Fibroblast of peridontal ligament (primary cell): Measurements from ENCODE around the gene KLHDC7B.

ENCODE experiments used
- DNase-seq: peaks from one replicate; pipeline ENCODE4 v3.0.0-alpha.2; 2010; ENCODE audit errors: extremely low read depth

The KLHDC7B gene

DNA sequence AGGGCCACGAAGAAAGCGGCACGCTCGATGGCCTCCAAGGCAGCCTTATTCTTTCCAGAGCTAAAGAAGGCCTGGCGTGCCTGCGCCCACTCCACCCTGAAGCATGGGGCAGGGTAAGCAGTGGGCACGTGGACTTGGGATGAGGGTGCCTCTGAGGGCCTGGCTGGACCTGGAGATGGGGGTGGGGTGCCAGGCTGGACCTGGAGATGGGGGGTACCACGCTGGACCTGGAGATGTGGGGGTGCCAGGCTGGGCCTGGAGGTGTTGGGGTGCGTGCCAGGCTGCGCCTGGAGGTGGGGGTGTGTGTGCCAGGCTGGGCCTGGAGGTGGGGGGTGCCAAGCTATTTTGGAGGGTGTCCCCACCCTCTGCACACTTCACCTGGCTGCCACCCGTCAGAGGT lies 27.3 kb downstream of the KLHDC7B start:
- DNase-seq = no peak

DNA sequence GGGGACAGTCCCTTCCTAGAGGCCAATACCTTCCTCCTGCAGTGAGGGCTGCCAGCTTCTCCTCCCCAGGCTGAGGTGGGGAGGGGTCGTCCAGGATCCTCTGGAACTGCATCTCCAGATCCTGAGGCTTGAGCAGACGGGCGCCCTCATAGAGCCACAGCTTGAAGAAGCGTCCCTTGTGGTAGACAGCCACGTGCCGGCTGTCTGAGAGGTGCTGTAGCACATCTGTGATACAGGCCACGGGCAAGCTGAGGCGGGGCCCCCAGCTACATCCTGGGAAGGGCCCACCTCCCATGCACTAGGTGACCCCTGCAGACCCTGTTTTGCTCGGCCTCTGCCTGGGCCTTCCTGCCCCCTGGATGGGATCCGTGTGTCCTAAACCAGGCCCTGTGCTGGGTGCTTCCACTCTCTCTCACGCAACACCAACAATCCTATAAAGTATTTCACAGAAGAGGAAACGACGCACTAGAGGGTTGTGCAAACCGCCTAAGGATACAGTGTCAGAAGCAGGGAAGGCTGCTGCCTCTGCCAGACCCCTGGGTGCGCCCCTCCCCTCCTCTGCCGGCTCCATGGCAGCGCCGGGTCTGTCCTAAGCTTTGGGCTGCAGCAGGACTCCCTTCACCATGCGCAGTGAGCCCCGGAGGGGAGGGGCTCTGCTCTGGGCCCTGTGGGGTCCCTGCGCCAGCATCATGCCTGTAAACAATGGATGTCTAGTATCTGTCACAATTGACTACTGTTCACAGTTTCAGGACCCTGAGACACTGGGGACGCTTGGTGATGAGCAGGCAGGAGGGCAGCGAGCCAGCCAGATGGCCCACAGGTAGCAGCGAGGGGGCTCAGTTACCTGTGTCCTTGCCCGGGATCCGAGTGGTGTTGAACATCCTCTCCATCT lies 28.0 kb downstream of the KLHDC7B start:
- DNase-seq = no peak

DNA sequence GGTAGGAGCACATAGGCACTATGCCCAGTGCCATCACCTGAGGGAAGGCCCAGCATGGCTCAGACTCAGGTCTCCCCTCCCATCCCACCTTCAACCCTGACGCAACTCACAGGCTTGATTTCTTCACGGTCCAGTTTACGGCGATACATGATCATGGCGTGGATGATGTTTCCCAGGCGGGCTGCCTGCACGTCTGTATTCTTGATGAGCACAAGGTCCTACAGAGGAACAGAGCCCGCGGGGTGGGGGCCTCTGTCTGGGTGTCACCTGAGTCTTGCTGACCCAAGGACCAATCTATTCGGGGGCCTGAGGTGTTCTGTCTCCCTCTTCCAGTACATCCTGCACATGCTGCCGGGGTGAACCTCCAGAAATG lies 28.7 kb downstream of the KLHDC7B start:
- no peak for DNase-seq

DNA sequence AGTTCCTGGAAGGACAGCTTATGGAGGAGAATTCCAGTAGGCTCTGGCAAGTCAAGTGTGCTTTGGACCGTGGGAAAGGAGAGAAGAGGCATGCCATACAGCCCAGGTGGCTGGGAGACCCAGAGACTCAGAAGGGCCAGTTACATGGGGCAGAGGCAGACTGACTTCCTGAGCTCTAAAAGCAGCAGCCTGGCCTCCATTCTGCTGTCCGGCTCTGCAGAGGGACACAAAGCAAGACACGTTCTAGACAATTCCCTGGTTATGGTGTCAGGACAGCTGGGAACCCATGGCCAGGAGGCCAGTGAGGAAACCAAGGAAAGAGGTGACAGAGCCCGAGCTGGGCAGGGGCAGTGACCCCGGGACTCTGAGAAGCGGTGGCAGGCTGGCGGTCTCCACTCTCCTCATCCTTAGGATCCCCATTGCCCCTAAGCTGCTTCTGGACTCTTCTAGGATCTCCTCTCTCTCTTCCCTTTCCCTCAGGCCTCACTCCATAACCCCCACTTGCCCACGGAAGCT lies 29.8 kb downstream of the KLHDC7B start:
- no peak for DNase-seq

DNA sequence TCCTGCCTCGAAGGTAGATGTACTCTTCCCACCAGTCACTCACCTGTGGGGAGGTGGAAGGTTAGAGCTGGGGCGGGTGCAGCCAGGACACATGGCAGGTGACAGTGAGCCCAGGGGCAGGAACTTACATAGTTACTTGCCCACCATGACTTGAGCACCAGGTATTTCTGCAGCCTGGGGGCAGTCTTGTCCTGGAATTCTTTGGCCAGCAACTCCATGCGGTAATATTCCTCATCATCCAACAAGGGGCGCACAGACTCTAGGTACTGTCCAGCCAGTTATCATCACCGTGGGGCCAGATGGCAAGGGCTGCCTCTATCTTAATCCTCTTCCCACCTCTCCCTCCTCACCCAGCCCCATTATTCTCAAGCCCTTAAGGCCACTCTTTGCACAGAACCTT lies 30.4 kb downstream of the KLHDC7B start:
- peak; percentile 10 for DNase-seq

DNA sequence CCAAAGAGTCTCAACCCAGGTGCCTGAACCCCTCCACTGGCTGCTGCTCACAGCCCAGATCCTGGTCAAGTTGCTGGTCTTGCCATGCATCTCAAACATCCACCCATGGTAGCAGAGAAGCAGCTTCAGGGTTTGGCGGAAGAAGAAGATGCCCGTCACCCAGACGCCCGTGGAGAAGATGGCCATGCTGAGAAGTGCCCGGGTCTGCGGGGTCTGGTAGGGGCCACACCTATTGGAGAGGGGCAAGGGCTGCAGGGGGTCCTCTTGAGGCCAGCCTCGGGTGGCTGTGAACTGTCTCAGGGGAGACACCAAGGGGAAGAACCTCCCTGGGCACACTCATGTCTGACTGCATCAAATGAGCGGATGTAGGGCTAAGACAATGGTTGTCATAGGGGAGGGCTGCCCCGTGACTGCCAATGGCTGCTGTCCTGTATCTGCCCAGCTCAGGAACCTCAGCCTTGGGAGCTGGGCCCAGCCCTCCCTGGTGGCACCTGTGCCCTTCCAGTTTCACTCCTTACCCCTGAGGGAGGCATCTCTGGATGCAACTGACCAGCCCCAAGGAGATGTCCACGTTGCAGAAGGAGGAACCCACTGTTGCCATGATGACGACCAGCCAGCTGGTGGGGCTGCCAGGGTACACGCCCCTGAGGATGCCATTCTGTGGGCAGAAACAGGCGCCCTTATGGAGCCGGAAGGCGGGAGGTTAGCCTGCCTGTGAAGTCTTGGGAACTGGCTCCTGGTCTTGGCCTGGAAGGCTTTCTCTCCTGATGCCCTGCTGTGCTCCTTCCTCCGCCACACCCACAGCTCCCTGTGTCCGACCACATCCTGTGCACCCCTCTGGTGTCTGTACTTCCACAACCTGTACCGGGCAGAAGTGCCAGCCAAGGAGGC lies 31.4 kb downstream of the KLHDC7B start:
- no peak for DNase-seq

DNA sequence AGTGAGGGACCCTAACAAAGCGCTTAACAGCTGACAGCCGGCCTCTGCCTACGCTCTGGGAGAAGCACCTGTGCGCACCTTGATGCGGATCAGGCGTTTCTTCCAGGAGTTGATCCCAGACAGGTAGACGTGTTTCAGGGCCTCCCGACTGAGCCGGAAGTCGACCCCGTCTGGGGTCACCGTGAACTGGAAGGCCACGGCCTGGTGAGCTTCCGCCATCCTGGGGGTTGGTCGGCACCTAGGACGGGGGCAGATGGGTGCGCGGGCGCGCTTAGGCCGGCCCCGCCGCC lies 31.9 kb downstream of the KLHDC7B start:
- DNase-seq = no peak

DNA sequence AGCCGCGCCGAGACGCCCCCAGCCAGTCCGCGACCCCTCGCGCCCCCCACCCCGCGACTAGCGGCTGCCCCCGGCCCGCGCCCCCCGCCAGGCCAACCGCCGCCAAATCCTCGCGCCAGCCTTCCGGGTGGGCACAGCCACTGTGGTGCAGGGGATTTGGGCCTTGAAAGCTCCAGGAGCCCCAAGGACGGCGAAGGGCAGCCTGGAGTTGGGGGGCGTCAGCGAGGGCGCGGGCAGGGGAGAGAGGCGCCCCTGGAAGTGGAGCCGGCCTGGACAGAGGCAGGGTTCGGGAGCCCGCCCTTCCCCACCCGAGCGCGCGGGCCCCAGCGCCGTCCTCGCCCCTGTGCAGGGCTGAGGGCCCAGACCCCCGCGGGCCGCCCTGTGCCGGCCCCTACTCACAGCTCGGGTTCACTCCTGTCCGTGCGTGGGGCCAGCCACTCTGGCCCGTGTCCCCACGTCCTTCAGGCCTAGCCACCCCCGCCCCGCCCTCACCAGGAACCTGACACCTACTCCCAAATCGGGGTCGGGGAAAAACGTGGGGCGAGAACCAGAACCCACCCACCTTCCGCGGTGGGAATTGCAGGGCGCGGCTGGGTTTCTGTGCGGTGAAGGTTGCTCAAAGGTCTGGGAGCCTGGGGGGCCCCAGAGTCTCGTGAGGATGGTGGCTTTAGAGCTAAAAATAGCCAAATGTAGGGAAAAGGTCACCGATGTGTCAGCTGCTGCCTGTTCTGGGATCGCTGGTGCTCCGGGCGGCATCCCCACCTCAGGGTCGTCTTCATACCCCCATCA lies 32.5 kb downstream of the KLHDC7B start, which contains the start of gene CPT1B:
Gene CPT1B, minus strand, starts transcription at position 441 of the 789 bp plus-strand sequence. CDS start 512 bp downstream, outside the sequence.
- DNase-seq = peak; percentile 22

DNA sequence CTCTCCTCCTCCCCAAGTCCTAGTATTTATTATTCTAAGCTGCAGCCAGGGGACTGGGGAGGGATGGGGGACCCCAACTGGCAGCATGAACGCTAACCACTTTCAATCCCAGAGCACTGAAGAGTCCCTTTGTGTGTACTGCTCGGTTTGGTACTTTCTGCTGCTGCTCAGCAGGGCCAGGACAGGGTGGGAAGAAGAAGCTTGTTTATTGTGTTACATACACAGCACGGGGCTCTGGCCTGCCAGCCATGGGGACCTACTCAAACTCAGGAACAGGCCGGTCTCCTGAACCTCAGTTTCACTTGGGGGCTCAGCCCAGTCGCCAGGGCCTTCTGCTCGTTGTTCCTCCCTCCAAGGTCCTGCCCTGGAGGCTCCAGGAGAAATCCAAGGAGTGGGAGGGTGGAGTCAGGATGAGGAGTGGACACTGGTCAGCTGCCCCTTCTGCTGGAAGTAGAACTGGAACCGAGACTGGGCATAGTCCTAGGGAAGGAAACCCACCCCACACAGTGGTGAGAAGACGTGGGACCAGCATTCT lies 33.1 kb downstream of the KLHDC7B start:
- DNase-seq = no peak

DNA sequence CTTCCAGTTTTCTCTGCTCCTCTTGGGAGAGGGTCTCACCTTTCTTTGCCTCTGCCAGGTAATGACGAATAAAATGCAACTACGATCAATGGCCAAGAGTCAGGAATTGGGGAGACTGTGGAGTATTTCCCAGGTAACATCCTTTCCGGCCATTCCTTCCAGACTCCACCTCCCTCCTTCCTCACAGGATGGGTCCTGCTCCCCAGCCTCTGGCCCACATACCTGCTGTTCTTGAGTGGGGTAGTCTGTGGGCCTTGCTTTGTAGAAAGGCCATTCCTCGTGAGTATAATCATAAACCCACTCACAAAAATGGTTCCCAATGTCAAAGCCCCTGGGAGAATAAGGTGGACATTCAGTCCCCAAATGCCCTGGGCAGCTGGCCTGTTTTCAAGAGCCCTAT lies 34.1 kb downstream of the KLHDC7B start:
- DNase-seq = no peak

DNA sequence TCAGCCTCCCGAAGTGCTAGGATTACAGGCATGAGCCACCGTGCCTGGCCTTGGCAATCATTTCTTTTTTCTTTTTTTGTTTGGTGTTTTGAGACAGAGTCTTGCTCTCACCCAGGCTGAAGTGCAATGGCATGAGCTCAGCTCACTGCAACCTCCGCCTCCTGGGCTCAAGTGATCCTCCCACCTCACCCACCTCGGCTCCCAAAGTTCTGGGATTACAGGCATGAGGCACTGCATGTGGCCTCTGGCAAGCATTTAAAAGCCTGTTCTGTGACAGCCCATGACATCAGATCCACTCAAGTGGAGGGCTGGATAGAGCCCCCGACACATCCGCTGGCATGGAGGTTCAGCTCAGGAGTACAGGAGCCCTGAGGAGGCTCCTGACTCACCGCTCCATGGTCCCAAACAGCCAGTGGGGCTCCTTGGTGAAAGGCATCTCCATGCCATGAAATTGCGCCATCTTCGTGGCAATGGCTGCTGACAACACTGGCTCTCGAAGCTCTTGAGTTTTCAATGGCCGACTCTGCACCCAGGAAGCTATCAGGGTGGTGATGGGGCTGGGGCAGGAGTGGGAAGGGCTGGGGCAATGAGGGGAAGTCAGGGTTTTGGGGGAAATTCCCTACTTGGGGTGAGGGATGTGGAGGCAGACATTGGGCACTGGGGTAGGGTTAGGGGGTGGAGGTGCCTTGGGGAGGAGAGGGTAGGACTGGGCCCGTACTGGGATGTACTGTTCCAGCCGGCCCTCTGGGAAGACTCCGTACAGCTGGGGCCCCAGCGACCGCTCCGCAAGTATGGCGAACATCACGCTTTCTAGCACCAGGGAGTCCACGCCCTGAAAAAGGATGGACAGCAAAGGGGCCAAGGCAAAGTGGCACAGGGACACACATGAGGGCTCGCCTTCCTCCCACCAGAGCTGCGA lies 35.6 kb downstream of the KLHDC7B start:
- no peak for DNase-seq

DNA sequence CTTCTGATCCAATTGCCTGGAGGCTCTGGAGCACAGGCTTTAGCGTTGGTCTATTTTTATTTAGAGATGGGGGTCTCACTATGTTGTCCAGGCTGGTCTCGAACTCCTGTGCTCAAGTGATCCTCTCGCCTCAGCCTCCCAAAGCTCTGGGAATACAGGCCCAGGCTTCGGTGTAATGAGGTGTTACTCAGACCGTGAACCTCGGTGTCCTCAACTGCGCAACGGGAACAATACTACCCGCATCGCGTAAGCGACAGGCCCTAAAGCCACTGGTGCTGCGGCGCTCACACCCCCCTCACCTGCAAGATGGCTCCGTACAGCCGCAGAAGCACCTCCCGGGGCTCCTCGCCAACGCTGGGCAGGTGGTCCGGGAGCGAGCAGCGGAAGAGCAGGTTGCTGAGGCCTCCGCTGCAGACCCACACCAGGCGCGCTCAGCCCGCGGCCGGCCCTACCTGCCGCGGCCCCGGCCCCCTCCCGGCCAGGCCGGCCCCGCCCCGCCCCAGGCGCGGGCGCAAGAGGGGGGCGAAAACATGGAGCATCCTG lies 36.3 kb downstream of the KLHDC7B start:
- peak; percentile 11 for DNase-seq

DNA sequence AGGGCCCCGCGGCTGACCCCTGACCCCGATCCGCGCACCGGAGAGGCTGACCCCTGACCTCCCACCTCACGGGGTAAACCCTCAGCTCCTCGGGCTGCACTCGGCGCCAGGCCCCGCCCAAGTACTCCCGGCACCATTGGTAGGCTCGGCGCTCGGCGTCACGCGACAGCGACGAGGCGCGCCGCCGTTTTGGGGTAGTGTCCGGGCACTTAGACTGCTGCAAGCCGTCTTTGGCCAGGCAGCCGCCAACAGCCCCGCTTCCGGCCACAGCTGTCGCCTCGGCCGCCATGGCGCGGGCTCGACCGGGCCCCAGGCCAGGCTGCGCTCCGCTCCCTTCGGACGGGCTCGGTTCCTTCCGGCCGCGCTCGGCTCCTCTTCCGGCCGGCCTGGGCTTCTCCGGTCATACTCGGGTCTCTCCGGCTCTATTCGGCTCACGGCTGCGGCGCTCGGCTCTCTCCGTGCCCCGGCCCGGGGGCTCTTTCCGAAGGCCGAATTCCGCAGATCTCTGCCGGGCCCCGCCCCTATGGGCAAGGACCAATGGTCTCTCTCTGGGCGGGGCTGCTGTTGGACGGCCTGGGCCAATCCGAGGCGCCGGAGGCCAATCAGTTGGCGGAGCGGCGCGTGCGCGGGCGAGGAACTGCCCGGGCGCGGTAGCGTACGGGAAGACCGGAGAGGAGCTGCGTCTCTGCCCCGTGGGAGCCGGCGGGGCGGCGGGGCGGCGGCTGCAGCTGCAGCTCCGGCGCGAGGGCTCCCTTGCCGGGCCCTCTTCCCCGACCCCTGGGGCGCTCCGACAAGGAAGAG lies 37.0 kb downstream of the KLHDC7B start, which contains the start of gene CHKB:
Gene CHKB, minus strand, starts transcription at position 357 of the 801 bp plus-strand sequence. Its CDS starts 68 bp downstream, at position 289.
- peak; percentile 94 for DNase-seq

DNA sequence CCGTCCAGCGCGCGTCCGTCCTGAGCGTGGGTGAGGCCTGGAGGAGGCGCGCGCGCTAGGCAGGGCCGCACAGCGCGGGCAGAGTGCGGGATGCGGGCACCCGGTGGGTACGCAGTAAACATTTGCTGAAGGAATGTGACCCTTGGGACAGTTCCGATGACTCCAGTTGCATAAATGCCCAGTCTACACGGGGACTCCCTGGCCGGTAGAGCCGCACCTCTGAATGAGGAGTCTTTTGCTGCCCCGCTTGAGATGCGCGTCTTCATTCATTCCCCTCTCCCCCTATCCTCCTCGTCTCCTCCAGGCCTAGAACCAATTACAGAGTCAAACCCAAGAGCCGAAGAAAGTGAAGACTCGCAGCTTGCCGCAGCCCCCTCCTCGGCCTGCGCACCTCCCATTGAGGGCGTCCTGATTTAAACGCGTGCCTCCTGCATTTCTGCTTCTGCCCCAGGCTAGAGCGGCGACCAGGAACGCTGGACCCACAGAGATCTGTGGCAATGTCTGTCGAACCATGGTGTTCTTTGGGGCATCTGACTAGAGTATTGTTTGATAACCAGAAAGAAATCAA lies 37.7 kb downstream of the KLHDC7B start:
- no peak for DNase-seq

DNA sequence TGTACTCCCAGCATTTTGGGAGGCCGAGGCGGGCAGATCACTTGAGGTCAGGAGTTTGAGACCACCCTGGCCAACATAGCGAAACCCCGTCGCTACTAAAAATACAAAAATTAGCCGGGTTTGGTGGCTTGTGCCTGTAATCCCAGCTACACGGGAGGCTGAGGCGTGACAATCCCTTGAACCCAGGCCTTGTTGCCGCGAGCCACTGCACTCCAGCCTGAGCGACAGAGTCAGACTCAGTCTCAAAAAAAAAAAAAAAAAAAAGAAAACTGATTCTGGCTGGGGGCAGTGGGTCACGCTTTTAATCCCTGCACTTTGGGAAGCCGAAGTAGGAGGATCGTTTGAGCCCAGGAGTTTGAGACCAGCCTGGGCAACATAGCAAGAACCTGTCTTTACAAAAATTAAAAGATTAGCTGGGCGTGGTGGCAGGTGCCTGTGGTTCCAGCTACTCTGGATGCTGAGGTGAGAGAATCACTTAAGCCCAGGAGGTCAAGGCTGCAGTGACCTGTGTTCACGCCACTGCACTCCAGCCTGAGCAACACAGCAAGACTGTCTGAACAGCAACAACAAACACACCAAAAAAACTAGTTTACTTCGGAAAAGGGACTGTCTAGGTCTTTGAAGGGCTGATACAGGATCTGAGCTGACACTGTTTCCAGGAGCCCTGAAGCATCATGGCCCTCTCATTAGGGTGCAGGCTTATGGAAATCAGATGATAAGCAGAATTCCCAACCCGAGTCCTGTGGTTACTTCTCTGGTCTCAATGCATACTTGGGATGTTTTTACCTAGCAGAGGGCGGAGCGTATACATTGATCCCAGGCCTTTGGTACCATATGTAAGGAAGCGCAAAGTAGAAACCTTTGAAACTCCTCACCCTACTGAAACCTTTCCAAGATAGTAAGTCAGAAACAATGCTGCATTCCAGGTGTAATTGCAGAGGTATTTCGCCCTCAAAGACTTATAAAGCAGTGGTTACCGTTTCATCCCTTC lies 38.7 kb downstream of the KLHDC7B start:
- no peak for DNase-seq

DNA sequence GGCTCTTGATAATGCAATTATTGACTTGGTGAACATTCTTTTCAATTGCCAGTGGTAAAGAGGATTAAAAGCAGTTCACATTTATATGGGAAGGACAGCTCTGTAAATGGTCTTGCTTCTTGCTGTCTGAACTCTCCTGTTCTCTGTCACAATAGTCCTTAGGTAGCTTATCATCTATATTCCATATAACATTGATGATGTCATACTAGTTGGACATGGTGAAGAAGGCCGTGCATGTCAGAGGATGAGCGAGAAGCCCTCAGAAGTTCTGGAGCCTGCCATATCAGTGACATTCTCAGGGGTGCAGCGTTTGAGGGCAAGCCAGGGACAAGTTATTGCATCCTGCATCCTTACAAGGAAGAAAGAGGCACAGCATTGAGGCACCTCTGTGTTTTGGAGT lies 39.5 kb downstream of the KLHDC7B start:
- no peak for DNase-seq

DNA sequence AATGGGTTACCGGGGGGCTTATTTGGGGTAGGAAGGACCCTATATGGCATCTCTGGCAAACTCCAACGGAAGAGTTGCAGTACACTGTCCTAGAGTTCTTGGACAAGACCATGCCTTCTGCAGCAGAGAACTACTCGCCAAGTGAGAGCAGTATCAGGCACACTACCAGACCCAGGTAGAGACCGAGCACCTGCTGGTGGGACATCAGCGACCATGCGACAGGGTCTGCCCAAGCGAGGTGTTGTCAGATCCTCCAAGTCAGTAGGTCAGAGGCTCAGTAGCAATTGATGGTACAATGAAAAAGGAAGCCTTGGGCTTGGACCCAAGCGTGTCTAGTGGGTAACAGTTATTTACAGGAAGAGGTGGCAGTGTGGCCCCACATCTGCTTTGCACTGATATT lies 40.1 kb downstream of the KLHDC7B start:
- DNase-seq = no peak

DNA sequence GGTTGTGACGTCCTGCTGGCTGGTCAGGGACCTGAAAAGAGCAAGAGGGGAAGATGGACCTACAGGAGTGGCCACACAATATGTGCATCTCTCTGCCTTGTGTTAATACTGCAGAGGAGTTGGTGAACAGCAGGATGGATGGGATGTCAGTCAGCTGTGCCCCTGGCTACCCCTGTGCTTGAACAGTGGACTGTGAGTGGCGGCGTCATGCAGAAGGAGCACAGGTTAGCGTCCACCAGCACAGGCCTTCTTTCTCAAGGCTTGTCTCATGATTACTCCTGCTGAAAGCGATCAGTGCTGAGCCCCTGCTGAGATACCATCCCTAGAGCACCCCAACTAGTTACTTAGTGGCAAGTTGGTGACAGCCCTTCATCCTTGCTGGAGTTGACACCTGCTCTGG lies 40.7 kb downstream of the KLHDC7B start:
- no peak for DNase-seq
